ENCODE data around the gene SCYL2.
"Not testable (repeated sequence)": the region's sequence is repeated elsewhere in the genome, so short reads cannot be mapped to it uniquely, and the experiment has no call there.

The SCYL2 gene

GRCh38 chr12:100266585-100266834 is 467 bp upstream of the SCYL2 start:
- peak overlapping the region; percentile 91 for H3K4me3 ChIP-seq (ENCODE audit: low read depth, low read length)

DNA sequence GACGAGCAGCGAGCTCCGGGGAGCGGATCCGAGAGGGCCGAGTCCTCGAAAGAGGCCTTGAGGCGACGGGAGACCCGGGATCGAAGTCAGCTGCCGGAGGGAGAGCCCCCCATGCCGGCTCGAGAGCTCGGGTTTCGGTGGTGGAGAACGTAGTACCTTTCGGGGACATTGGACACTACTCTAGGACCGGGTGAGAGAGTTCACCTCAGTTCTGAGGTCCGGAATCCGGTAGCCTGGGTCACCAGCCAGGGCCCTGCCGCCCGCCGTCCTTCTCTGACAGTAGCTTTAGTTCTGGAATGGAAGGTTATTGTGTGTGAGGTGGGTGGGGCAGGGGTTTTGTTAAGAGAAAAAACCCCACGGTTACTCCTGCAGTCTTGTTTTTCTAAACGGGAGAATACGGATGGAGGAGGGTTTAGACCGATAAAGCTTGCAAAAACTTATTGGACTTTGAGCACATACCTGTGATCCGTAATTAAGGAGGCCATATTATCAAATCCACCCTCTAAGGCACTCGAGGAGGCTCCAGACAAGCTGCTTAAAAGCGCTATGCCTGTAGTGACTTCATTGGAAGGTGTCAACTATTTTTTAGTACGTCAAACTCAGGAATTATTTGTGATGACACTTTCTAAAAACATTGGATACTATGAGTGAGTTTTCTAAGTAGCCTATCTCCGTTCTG is 765 bp downstream of the SCYL2 start:
- Histone ChIP-seq H3K9ac (ENCODE audit: low read depth, low read length) (peak overlapping the region; percentile 77), H3K4me3 (ENCODE audit: low read depth, low read length) (peak overlapping the region; percentile 91), H3K36me3 (ENCODE audit: control insufficient read depth, insufficient read depth, low read length) (no peaks in the 10 kb centered on the region), H3K4me1 (ENCODE audit: control insufficient read depth, insufficient read depth, low read length) (peaks cover 10% of the 10 kb centered on the region), H3K27me3 (ENCODE audit: control insufficient read depth, insufficient read depth, low read length) (no peaks in the 10 kb centered on the region), H3K9me3 (ENCODE audit: control insufficient read depth, insufficient read depth, low read length) (no peaks in the 10 kb centered on the region)

More at GRCh38 chr12:100266585-100266834, 467 bp upstream of the SCYL2 start:
- Histone ChIP-seq H3K27me3 (ENCODE audit: control insufficient read depth, insufficient read depth, low read length) (no peaks in the 10 kb centered on the region), H3K9me3 (ENCODE audit: control insufficient read depth, insufficient read depth, low read length) (no peaks in the 10 kb centered on the region), H3K9ac (ENCODE audit: low read depth, low read length) (peak overlapping the region; percentile 77), H3K36me3 (ENCODE audit: control insufficient read depth, insufficient read depth, low read length) (no peaks in the 10 kb centered on the region), H3K4me1 (ENCODE audit: control insufficient read depth, insufficient read depth, low read length) (peaks cover 10% of the 10 kb centered on the region)

- H3K4me3 ChIP-seq (ENCODE audit: low read depth, low read length), result peak overlapping the region; percentile 91
- peaks cover 10% of the 10 kb centered on the region for H3K4me1 ChIP-seq (ENCODE audit: control insufficient read depth, insufficient read depth, low read length)
- H3K9ac ChIP-seq (ENCODE audit: low read depth, low read length), result no peak overlapping the region
- H3K36me3 ChIP-seq (ENCODE audit: control insufficient read depth, insufficient read depth, low read length), result no peaks in the 10 kb centered on the region
- H3K27me3 ChIP-seq (ENCODE audit: control insufficient read depth, insufficient read depth, low read length), result no peaks in the 10 kb centered on the region
- H3K9me3 ChIP-seq (ENCODE audit: control insufficient read depth, insufficient read depth, low read length), result no peaks in the 10 kb centered on the region
Observed at GRCh38 chr12:100268835-100269564, 2.0 kb downstream of the SCYL2 start.

DNA sequence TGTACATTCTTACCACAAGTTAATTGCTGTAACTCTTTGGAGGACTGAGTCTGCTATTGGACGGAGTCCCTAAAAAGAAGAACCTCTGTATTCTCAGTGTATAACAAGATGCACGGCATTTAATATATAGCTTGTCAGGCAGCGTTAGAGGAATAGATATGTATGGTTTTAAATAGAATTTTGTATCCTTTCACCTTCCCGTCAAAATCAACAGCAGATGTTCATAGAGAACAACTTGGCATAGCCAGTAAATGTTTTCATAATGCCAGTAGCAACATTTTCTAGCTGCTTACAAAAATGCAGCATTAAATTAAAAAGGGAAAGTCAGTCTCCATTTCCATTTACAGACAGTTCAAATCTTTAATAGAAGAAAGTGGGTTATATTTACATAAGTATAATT is 6.8 kb downstream of the SCYL2 start:
- Histone ChIP-seq H3K9ac (ENCODE audit: low read depth, low read length) (no peak overlapping the region), H3K4me3 (ENCODE audit: low read depth, low read length) (no peak overlapping the region), H3K27me3 (ENCODE audit: control insufficient read depth, insufficient read depth, low read length) (no peaks in the 10 kb centered on the region), H3K4me1 (ENCODE audit: control insufficient read depth, insufficient read depth, low read length) (peaks cover 6% of the 10 kb centered on the region), H3K36me3 (ENCODE audit: control insufficient read depth, insufficient read depth, low read length) (no peaks in the 10 kb centered on the region), H3K9me3 (ENCODE audit: control insufficient read depth, insufficient read depth, low read length) (no peaks in the 10 kb centered on the region)

DNA sequence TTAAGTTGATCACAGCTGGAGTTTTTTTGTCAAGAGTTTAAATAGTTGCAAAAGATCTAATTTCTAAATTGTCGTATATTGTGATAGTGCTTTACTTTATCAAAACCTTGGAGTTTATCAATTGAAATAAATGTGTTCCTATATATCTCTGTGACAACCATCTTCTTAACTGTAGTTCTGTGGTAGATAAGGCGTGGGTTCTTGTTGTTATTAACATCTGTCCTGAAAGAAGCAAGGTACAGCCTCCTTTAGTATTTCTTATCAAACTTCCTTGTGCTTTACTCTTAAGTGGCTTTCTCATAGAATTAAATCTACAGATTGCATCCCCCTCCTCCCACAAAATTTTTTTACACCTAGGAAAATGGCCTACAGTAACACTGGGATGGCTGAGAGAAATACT is 7.3 kb downstream of the SCYL2 start:
- no peak overlapping the region for H3K9ac ChIP-seq (ENCODE audit: low read depth, low read length)
- peaks cover 2% of the 10 kb centered on the region for H3K4me1 ChIP-seq (ENCODE audit: control insufficient read depth, insufficient read depth, low read length)
- H3K36me3 ChIP-seq (ENCODE audit: control insufficient read depth, insufficient read depth, low read length), result no peaks in the 10 kb centered on the region
- no peaks in the 10 kb centered on the region for H3K9me3 ChIP-seq (ENCODE audit: control insufficient read depth, insufficient read depth, low read length)
- no peak overlapping the region for H3K4me3 ChIP-seq (ENCODE audit: low read depth, low read length)
- H3K27me3 ChIP-seq (ENCODE audit: control insufficient read depth, insufficient read depth, low read length), result no peaks in the 10 kb centered on the region

- no peaks in the 10 kb centered on the region for H3K36me3 ChIP-seq (ENCODE audit: control insufficient read depth, insufficient read depth, low read length)
- H3K9ac ChIP-seq (ENCODE audit: low read depth, low read length), result no peak overlapping the region
- H3K27me3 ChIP-seq (ENCODE audit: control insufficient read depth, insufficient read depth, low read length), result no peaks in the 10 kb centered on the region
- no peak overlapping the region for H3K4me3 ChIP-seq (ENCODE audit: low read depth, low read length)
- peaks cover 5% of the 10 kb centered on the region for H3K4me1 ChIP-seq (ENCODE audit: control insufficient read depth, insufficient read depth, low read length)
- no peaks in the 10 kb centered on the region for H3K9me3 ChIP-seq (ENCODE audit: control insufficient read depth, insufficient read depth, low read length)
Observed at GRCh38 chr12:100279159-100279558, 12.2 kb downstream of the SCYL2 start.

- no peak overlapping the region for H3K4me3 ChIP-seq (ENCODE audit: low read depth, low read length)
- H3K9me3 ChIP-seq (ENCODE audit: control insufficient read depth, insufficient read depth, low read length), result no peaks in the 10 kb centered on the region
- H3K9ac ChIP-seq (ENCODE audit: low read depth, low read length), result no peak overlapping the region
- H3K27me3 ChIP-seq (ENCODE audit: control insufficient read depth, insufficient read depth, low read length), result no peaks in the 10 kb centered on the region
- no peaks in the 10 kb centered on the region for H3K36me3 ChIP-seq (ENCODE audit: control insufficient read depth, insufficient read depth, low read length)
- H3K4me1 ChIP-seq (ENCODE audit: control insufficient read depth, insufficient read depth, low read length), result peaks cover 5% of the 10 kb centered on the region
Observed at GRCh38 chr12:100279607-100280244, 12.7 kb downstream of the SCYL2 start.

DNA sequence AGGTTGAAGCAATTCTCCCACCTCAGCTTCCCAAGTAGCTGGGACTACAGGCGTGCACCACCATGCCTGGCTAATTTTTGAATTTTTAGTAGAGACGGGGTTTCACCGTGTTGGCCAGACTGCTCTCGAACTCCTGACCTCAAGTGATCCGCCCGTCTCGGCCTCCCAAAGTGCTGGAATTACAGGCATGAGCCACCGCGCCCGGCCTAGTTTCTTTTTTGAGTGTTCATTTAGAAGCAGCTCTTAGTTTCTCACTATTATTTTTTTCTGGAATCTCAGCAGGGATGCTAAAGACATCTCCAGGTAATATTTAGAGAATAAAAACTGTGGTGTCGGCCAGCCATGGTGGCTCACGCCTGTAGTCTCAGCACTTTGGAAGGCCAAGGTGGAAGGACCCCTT is 17.6 kb downstream of the SCYL2 start:
- H3K4me3 ChIP-seq (ENCODE audit: low read depth, low read length); H3K4me1 ChIP-seq (ENCODE audit: control insufficient read depth, insufficient read depth, low read length); H3K27me3 ChIP-seq (ENCODE audit: control insufficient read depth, insufficient read depth, low read length); H3K9me3 ChIP-seq (ENCODE audit: control insufficient read depth, insufficient read depth, low read length); H3K36me3 ChIP-seq (ENCODE audit: control insufficient read depth, insufficient read depth, low read length); H3K9ac ChIP-seq (ENCODE audit: low read depth, low read length): not testable (repeated sequence)

DNA sequence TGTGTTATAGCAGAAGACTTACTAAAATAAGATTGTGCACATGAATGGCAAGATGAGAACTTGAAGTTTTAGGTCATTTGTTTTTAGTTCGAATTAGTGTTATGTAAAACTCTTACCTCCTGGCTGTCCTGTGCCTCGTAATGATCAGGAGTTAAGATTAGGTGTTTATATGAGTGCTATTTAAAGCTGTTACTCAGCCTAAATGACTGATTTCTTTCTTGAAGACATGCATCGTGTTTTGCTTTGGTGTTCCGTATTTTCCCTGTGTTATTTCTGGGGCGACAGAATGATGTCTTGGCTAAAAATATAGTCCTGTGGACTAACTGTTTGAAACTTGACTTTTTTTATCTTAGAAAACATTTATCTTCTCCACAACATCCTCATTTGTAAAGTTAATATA is 22.1 kb downstream of the SCYL2 start:
- H3K9me3 ChIP-seq (ENCODE audit: control insufficient read depth, insufficient read depth, low read length), result no peaks in the 10 kb centered on the region
- H3K9ac ChIP-seq (ENCODE audit: low read depth, low read length), result no peak overlapping the region
- no peaks in the 10 kb centered on the region for H3K27me3 ChIP-seq (ENCODE audit: control insufficient read depth, insufficient read depth, low read length)
- no peaks in the 10 kb centered on the region for H3K4me1 ChIP-seq (ENCODE audit: control insufficient read depth, insufficient read depth, low read length)
- H3K36me3 ChIP-seq (ENCODE audit: control insufficient read depth, insufficient read depth, low read length), result no peaks in the 10 kb centered on the region
- no peak overlapping the region for H3K4me3 ChIP-seq (ENCODE audit: low read depth, low read length)

- H3K36me3 ChIP-seq (ENCODE audit: control insufficient read depth, insufficient read depth, low read length), result no peaks in the 10 kb centered on the region
Observed at GRCh38 chr12:100290016-100290415, 23.0 kb downstream of the SCYL2 start.

DNA sequence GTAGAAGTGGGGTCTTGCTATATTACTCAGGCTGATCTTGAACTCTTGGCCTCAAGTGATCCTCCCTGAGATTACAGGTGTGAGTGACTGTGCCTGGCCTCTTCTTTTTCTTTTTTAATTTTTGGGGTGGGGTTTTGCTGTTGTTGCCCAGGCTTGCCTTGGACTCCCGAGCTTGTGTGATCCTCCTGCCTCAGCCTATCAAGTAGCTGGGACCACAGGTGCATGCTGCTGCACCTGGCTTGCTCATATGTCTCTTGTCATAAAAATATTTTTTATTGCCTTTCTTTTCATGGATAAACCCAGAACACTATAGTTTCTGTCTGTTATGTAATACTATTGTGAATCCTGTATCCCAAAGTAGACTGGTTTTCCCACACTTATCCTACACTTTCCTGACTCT is 26.0 kb downstream of the SCYL2 start:
- H3K4me1 ChIP-seq (ENCODE audit: control insufficient read depth, insufficient read depth, low read length), result no peaks in the 10 kb centered on the region
- H3K4me3 ChIP-seq (ENCODE audit: low read depth, low read length), result no peak overlapping the region
- no peaks in the 10 kb centered on the region for H3K27me3 ChIP-seq (ENCODE audit: control insufficient read depth, insufficient read depth, low read length)
- no peaks in the 10 kb centered on the region for H3K9me3 ChIP-seq (ENCODE audit: control insufficient read depth, insufficient read depth, low read length)
- H3K36me3 ChIP-seq (ENCODE audit: control insufficient read depth, insufficient read depth, low read length), result no peaks in the 10 kb centered on the region
- no peak overlapping the region for H3K9ac ChIP-seq (ENCODE audit: low read depth, low read length)

More at GRCh38 chr12:100290016-100290415, 23.0 kb downstream of the SCYL2 start:
- Histone ChIP-seq H3K4me3 (ENCODE audit: low read depth, low read length) (no peak overlapping the region), H3K9me3 (ENCODE audit: control insufficient read depth, insufficient read depth, low read length) (no peaks in the 10 kb centered on the region), H3K27me3 (ENCODE audit: control insufficient read depth, insufficient read depth, low read length) (no peaks in the 10 kb centered on the region), H3K4me1 (ENCODE audit: control insufficient read depth, insufficient read depth, low read length) (no peaks in the 10 kb centered on the region), H3K9ac (ENCODE audit: low read depth, low read length) (no peak overlapping the region)

DNA sequence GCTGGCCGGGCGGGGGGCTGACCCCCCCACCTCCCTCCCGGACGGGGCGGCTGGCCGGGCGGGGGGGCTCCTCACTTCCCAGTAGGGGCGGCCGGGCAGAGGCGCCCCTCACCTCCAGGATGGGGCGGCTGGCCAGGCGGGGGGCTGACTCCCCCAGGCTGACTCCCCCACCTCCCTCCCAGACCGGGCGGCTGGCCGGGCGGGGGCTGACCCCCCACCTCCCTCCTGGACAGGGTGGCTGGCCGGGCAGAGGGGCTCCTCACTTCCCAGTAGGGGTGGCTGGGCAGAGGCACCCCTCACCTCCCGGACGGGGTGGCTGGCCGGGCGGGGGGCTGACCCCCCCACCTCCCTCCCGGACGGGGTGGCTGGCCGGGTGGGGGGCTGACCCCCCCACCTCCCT is 27.4 kb downstream of the SCYL2 start:
- not testable (repeated sequence) for H3K9ac ChIP-seq (ENCODE audit: low read depth, low read length); H3K36me3 ChIP-seq (ENCODE audit: control insufficient read depth, insufficient read depth, low read length)

More for the DNA sequence above, 27.4 kb downstream of the SCYL2 start:
- not testable (repeated sequence) for H3K27me3 ChIP-seq (ENCODE audit: control insufficient read depth, insufficient read depth, low read length); H3K4me1 ChIP-seq (ENCODE audit: control insufficient read depth, insufficient read depth, low read length); H3K4me3 ChIP-seq (ENCODE audit: low read depth, low read length); H3K9me3 ChIP-seq (ENCODE audit: control insufficient read depth, insufficient read depth, low read length)
